CD4-positive, alpha-beta T cell (primary cell): ENCODE data around the gene C8B. TPM values are rescaled to one million over a fixed set of nuclear protein-coding genes. Genes with fewer than 3 reads are reported as not detected.

Experiments used
- ATAC-seq: fragments of 200-7000 bp; cut with Tn5 transposase; one replicate; pipeline ENCODE4 v1.10.0; 2022; ENCODE audit warnings: mild to moderate bottlenecking; ENCODE audit not compliant: poor library complexity
- CTCF ChIA-PET: fragments of 350-600 bp; sonication (Branson Sonifier 250); formaldehyde crosslinking; loops from one replicate; lab custom pipeline; 2021; ENCODE audit warnings: antibody characterized with exemption, inconsistent platforms; lab: Charles Lee
- POLR2A ChIA-PET: fragments of 350-600 bp; sonication (Branson Sonifier 250); formaldehyde crosslinking; loops from one replicate; lab custom pipeline; 2021; ENCODE audit warnings: antibody characterized with exemption, inconsistent platforms; lab: Charles Lee
- DNase-seq, 14 experiments: peaks; one replicate each; pipeline ENCODE4 v3.0.0-alpha.2; 2013 to 2020; ENCODE audit warnings: mixed read lengths in 2 of 14
- H3K27ac ChIP-seq, 2 donors: one replicate each; pipeline versions ENCODE4 v1.5.1 to v1.7.0; 2013; ENCODE audit warnings: low read length in 2 of 2, low read depth in 1 of 2, mild to moderate bottlenecking in 1 of 2
- H3K27me3 ChIP-seq, 2 experiments: 1 replicate in 1 of 2; 2 replicates in 1 of 2; pipeline versions ENCODE4 v1.6.1 to v1.7.0; 2013; ENCODE audit warnings: low read length in 2 of 2, control low read depth in 1 of 2, mild to moderate bottlenecking in 1 of 2, moderate library complexity in 1 of 2; ENCODE audit not compliant: insufficient read depth in 2 of 2, control insufficient read depth in 1 of 2
- H3K36me3 ChIP-seq: one replicate; pipeline ENCODE4 v1.6.1; 2013; ENCODE audit warnings: low read length, control low read depth; ENCODE audit not compliant: insufficient read depth
- H3K4me1 ChIP-seq: one replicate; pipeline ENCODE4 v1.6.1; 2013; ENCODE audit warnings: low read length, control low read depth; ENCODE audit not compliant: insufficient read depth
- H3K4me3 ChIP-seq: one replicate; pipeline ENCODE4 v1.5.1; 2013; ENCODE audit warnings: mild to moderate bottlenecking, low read length, moderate library complexity
- H3K9me3 ChIP-seq, 2 experiments: 1 replicate in 1 of 2; 2 replicates in 1 of 2; pipeline versions ENCODE4 v1.6.1 to v1.7.0; 2013; ENCODE audit warnings: low read length in 2 of 2, mild to moderate bottlenecking in 2 of 2, control low read depth in 1 of 2, moderate library complexity in 1 of 2; ENCODE audit not compliant: control insufficient read depth in 1 of 2, insufficient read depth in 1 of 2
- H3K27ac Mint-ChIP-seq: one replicate; pipeline ENCODE4 v1.8.0; 2020; ENCODE audit warnings: mixed read lengths
- H3K27me3 Mint-ChIP-seq: one replicate; pipeline ENCODE4 v1.8.0; 2021; ENCODE audit warnings: mixed read lengths
- H3K36me3 Mint-ChIP-seq: one replicate; pipeline ENCODE4 v1.8.0; 2021; ENCODE audit warnings: low read depth, mixed read lengths
- H3K4me1 Mint-ChIP-seq: one replicate; pipeline ENCODE4 v1.8.0; 2021; ENCODE audit warnings: low read depth, mixed read lengths
- H3K4me3 Mint-ChIP-seq: one replicate; pipeline ENCODE4 v1.8.0; 2020; ENCODE audit warnings: mild to moderate bottlenecking, mixed read lengths
- H3K9me3 Mint-ChIP-seq: one replicate; pipeline ENCODE4 v1.8.0; 2020; ENCODE audit warnings: mixed read lengths
- CTCF ChIP-seq: fragments of 200-600 bp; IDR thresholded peaks from one replicate; pipeline ENCODE4 v1.8.0; 2022; ENCODE audit warnings: antibody characterized with exemption, mild to moderate bottlenecking
- intact Hi-C, 2 experiments: fragments of 100-400 bp; cut with DNase I in 1 of 2; cut with micrococcal nuclease in 1 of 2; formaldehyde crosslinking; loops; one replicate each; pipeline versions ENCODE4 v1.15.1 to v1.9.0; 2023 to 2025; cut with DNase I, micrococcal nuclease
- total RNA-seq, 174 experiments: library from RNA in 2 of 174; stranded (reverse) in 2 of 174; gene quantifications; one replicate each; pipeline ENCODE4 v1.2.3 and lab custom pipeline; 2021 to 2026

C8B gene
- total RNA-seq, 2 experiments from 2014 or later: not detected

- Histone ChIP-seq H3K27me3 (peaks cover 0 to 4% of the 10 kb centered on the region in 2 experiments), H3K4me3 (no peak overlapping the region), H3K36me3 (no peaks in the 10 kb centered on the region), H3K27ac (no peak overlapping the region), H3K4me1 (no peaks in the 10 kb centered on the region), H3K9me3 (peaks cover 0 to 3% of the 10 kb centered on the region in 2 experiments)
- Mint-ChIP-seq H3K36me3 (no peaks in the 10 kb centered on the region), H3K27ac (no peak overlapping the region), H3K9me3 (no peaks in the 10 kb centered on the region), H3K4me1 (no peaks in the 10 kb centered on the region), H3K27me3 (no peaks in the 10 kb centered on the region), H3K4me3 (no peak overlapping the region)
- ATAC-seq (no peak), DNase-seq (no peak)
- TF ChIP-seq CTCF: no peak
- CTCF ChIA-PET: no interaction called here
- POLR2A ChIA-PET: no interaction called here
- intact Hi-C loops: no loop called here
These were observed 27.7 kb upstream of the C8B start for GRCh38 chr1:56993475-56993874.

GRCh38 chr1:56992318-56993125 lies 26.7 kb upstream of the C8B start:
- no peak for TF ChIP-seq CTCF
- Histone ChIP-seq H3K9me3 (peaks cover 0 to 3% of the 10 kb centered on the region in 2 experiments), H3K27ac (no peak overlapping the region), H3K4me3 (no peak overlapping the region), H3K4me1 (no peaks in the 10 kb centered on the region), H3K36me3 (no peaks in the 10 kb centered on the region), H3K27me3 (peaks cover 0 to 4% of the 10 kb centered on the region in 2 experiments)
- H3K27me3 Mint-ChIP-seq: no peaks in the 10 kb centered on the region
- ATAC-seq (no peak), DNase-seq (no peak)
- no peak overlapping the region for H3K27ac Mint-ChIP-seq
- no peaks in the 10 kb centered on the region for H3K36me3 Mint-ChIP-seq
- ChIA-PET POLR2A (no interaction called here), CTCF (no interaction called here)
- intact Hi-C loops: no loop called here
- no peaks in the 10 kb centered on the region for H3K4me1 Mint-ChIP-seq
- no peaks in the 10 kb centered on the region for H3K9me3 Mint-ChIP-seq
- H3K4me3 Mint-ChIP-seq: no peak overlapping the region

- no peak for ATAC-seq
These were observed 25.8 kb upstream of the C8B start for GRCh38 chr1:56991576-56991975.

More at GRCh38 chr1:56991576-56991975, 25.8 kb upstream of the C8B start:
- Mint-ChIP-seq H3K4me1 (no peaks in the 10 kb centered on the region), H3K27ac (no peak overlapping the region), H3K27me3 (no peaks in the 10 kb centered on the region), H3K4me3 (no peak overlapping the region), H3K36me3 (no peaks in the 10 kb centered on the region), H3K9me3 (no peaks in the 10 kb centered on the region)
- DNase-seq: no peak
- no peaks in the 10 kb centered on the region for H3K4me1 ChIP-seq
- no peak overlapping the region for H3K4me3 ChIP-seq
- H3K27ac ChIP-seq: no peak overlapping the region
- TF ChIP-seq CTCF: no peak
- peaks cover 0 to 3% of the 10 kb centered on the region in 2 experiments for H3K9me3 ChIP-seq
- POLR2A ChIA-PET: no interaction called here
- CTCF ChIA-PET: no interaction called here
- H3K27me3 ChIP-seq: peaks cover 0 to 4% of the 10 kb centered on the region in 2 experiments
- intact Hi-C loops: no loop called here
- H3K36me3 ChIP-seq: no peaks in the 10 kb centered on the region
